ENCODE results near the gene PARD6G.

- TF ChIP-seq USF1 (CRISPR knock-in tag; IDR thresholded peaks at IDR 0.05) (no peak), CREM (CRISPR knock-in tag; IDR thresholded peaks at IDR 0.05) (no peak), ELF4 (CRISPR knock-in tag; IDR thresholded peaks at IDR 0.05; ENCODE audit: low read depth) (no peak), CTCF (IDR thresholded peaks at IDR 0.05) (peak; percentile 82), MAX (CRISPR knock-in tag; IDR thresholded peaks at IDR 0.05) (no peak), USF2 (CRISPR knock-in tag; IDR thresholded peaks at IDR 0.05) (no peak), ZNF423 (CRISPR knock-in tag; IDR thresholded peaks at IDR 0.05) (no peak)
Observed at GRCh38 chr18:80157708-80158343, 89.5 kb downstream of the PARD6G start.
